Neuronal stem cell (in vitro differentiated cells): ENCODE measurements around the gene MUC5AC. TPM values are rescaled to one million over a fixed set of nuclear protein-coding genes. Genes with fewer than 3 reads are reported as not detected.

Experiments used
- DNase-seq: peaks from one replicate; pipeline ENCODE4 v3.0.0-alpha.2; 2013; ENCODE audit warnings: low spot score
- H2AFZ ChIP-seq: one replicate; pipeline ENCODE4 v1.6.1; 2013; ENCODE audit warnings: mild to moderate bottlenecking, low read length, inconsistent platforms
- H2AK5ac ChIP-seq: 2 replicates; pipeline ENCODE4 v1.6.1; 2013; ENCODE audit warnings: low read depth, mild to moderate bottlenecking, inconsistent platforms, low read length, moderate library complexity, mixed read lengths
- H2BK120ac ChIP-seq: 2 replicates; pipeline ENCODE4 v1.6.1; 2013; ENCODE audit warnings: low read depth, mild to moderate bottlenecking, inconsistent platforms, low read length, moderate library complexity, mixed read lengths
- H2BK12ac ChIP-seq: one replicate; pipeline ENCODE4 v1.6.1; 2013; ENCODE audit warnings: low read length, inconsistent platforms
- H2BK15ac ChIP-seq: 2 replicates; pipeline ENCODE4 v1.6.1; 2013; ENCODE audit warnings: mild to moderate bottlenecking, low read length, inconsistent platforms, mixed read lengths
- H2BK5ac ChIP-seq: one replicate; pipeline ENCODE4 v1.6.1; 2013; ENCODE audit warnings: inconsistent platforms, mild to moderate bottlenecking, low read length, moderate library complexity
- H3K14ac ChIP-seq: one replicate; pipeline ENCODE4 v1.6.1; 2013; ENCODE audit warnings: low read length, inconsistent platforms
- H3K18ac ChIP-seq: 2 replicates; pipeline ENCODE4 v1.6.1; 2013; ENCODE audit warnings: low read length, inconsistent platforms
- H3K23ac ChIP-seq: 2 replicates; pipeline ENCODE4 v1.6.1; 2013; ENCODE audit warnings: low read depth, mild to moderate bottlenecking, mixed read lengths, low read length, inconsistent platforms; ENCODE audit not compliant: poor library complexity
- H3K27ac ChIP-seq: replicated peaks from 3 replicates; pipeline ENCODE4 v1.5.1; 2013; ENCODE audit warnings: low read length, inconsistent platforms
- H3K27me3 ChIP-seq, 3 experiments: 2 replicates each; pipeline ENCODE4 v1.6.1; 2013; ENCODE audit warnings: low read length in 3 of 3, mild to moderate bottlenecking in 2 of 3, inconsistent platforms in 1 of 3, low read depth in 1 of 3, mixed read lengths in 1 of 3, moderate library complexity in 1 of 3; ENCODE audit not compliant: control insufficient read depth in 3 of 3, insufficient read depth in 3 of 3
- H3K36me3 ChIP-seq, 2 donors: replicated peaks in 1 of 2; 2 replicates each; pipeline ENCODE4 v1.6.1; 2013; ENCODE audit warnings: low read length in 2 of 2; ENCODE audit not compliant: control insufficient read depth in 2 of 2, insufficient read depth in 2 of 2
- H3K4ac ChIP-seq: 2 replicates; pipeline ENCODE4 v1.6.1; 2013; ENCODE audit warnings: inconsistent platforms, mild to moderate bottlenecking, low read length, moderate library complexity
- H3K4me1 ChIP-seq, 2 donors: 1 replicate in 1 of 2; 2 replicates in 1 of 2; pipeline ENCODE4 v1.6.1; 2013; ENCODE audit warnings: low read length in 2 of 2, low read depth in 1 of 2; ENCODE audit not compliant: control insufficient read depth in 2 of 2, insufficient read depth in 1 of 2
- H3K4me2 ChIP-seq: one replicate; pipeline ENCODE4 v1.6.1; 2013; ENCODE audit warnings: mild to moderate bottlenecking, low read length, inconsistent platforms; ENCODE audit not compliant: insufficient read depth, poor library complexity, severe bottlenecking
- H3K4me3 ChIP-seq, 2 donors: 2 replicates each; pipeline ENCODE4 v1.5.1; 2013; ENCODE audit warnings: low read length in 2 of 2, mild to moderate bottlenecking in 2 of 2, inconsistent platforms in 1 of 2, moderate library complexity in 1 of 2
- H3K79me1 ChIP-seq: one replicate; pipeline ENCODE4 v1.6.1; 2013; ENCODE audit warnings: low read depth, mild to moderate bottlenecking, inconsistent platforms, low read length, moderate library complexity
- H3K9ac ChIP-seq: one replicate; pipeline ENCODE4 v1.6.1; 2013; ENCODE audit warnings: mild to moderate bottlenecking, low read depth, low read length, inconsistent platforms; ENCODE audit not compliant: poor library complexity
- H3K9me3 ChIP-seq, 2 donors: replicated peaks in 1 of 2; 2 replicates each; pipeline versions ENCODE3 to v1.6.1; 2013; ENCODE audit warnings: low read length in 2 of 2, mild to moderate bottlenecking in 2 of 2, inconsistent platforms in 1 of 2, low read depth in 1 of 2, mixed read lengths in 1 of 2, moderate library complexity in 1 of 2; ENCODE audit not compliant: control insufficient read depth in 2 of 2, insufficient read depth in 1 of 2
- H4K8ac ChIP-seq: one replicate; pipeline ENCODE4 v1.6.1; 2013; ENCODE audit warnings: low read depth, mild to moderate bottlenecking, inconsistent platforms, low read length, moderate library complexity
- H4K91ac ChIP-seq: one replicate; pipeline ENCODE4 v1.6.1; 2013; ENCODE audit warnings: low read length, low read depth, mild to moderate bottlenecking, inconsistent platforms; ENCODE audit not compliant: poor library complexity
- WGBS, 2 donors: extraction: QIAGEN DNeasy Blood & Tissue Kit; methylation state at CpG; one replicate each; pipeline ENCODE4 v1.1.7; 2013; ENCODE audit warnings: missing lambda C conversion rate in 2 of 2, mixed read lengths in 1 of 2; ENCODE audit not compliant: insufficient read length in 2 of 2, insufficient replicate concordance in 1 of 2; ENCODE audit errors: extremely low coverage in 2 of 2; 5-methylcytosine and 5-hydroxymethylcytosine counted together
- polyA plus RNA-seq, 2 experiments: library from polyadenylated mRNA; stranded (reverse); fragments of 200-250 nt; gene quantifications; one replicate each; pipeline ENCODE4 v1.2.3, GENCODE V29; 2013

MUC5AC gene
- polyA plus RNA-seq (2013, experiment 1 of 2) = not detected
- polyA plus RNA-seq (2013, experiment 2 of 2) = not detected

- peak within 1 kb of the TSS; percentile 84 for H2AK5ac ChIP-seq
- peak within 1 kb of the TSS; percentile 32 for H2BK15ac ChIP-seq
- H3K36me3 ChIP-seq = no peaks in the 10 kb centered on the region
- no peak for DNase-seq
- H2AFZ ChIP-seq = no peak within 1 kb of the TSS
- WGBS, 2 donors = no CpG with 5 or more reads among the region's 32 CpGs
- peaks cover 3% of the 10 kb centered on the region for H3K79me1 ChIP-seq
- H4K91ac ChIP-seq = no peak within 1 kb of the TSS
- H3K27me3 ChIP-seq = peaks cover 0 to 14% (median 0%) of the 10 kb centered on the region in 3 experiments
- H3K9ac ChIP-seq = peak within 1 kb of the TSS; percentile 63
- peaks cover 0 to 12% of the 10 kb centered on the region in 2 donors for H3K9me3 ChIP-seq
- H4K8ac ChIP-seq = peak within 1 kb of the TSS; percentile 65
- peak within 1 kb of the TSS; percentile 73 for H3K23ac ChIP-seq
- H2BK120ac ChIP-seq = no peak within 1 kb of the TSS
- no peak within 1 kb of the TSS for H3K4me2 ChIP-seq
- no peak within 1 kb of the TSS for H3K27ac ChIP-seq
- H2BK12ac ChIP-seq = no peak within 1 kb of the TSS
- H3K14ac ChIP-seq = no peak within 1 kb of the TSS
- H3K4me1 ChIP-seq = no peaks in the 10 kb centered on the region
- no peak within 1 kb of the TSS for H3K4me3 ChIP-seq
- H2BK5ac ChIP-seq = peak within 1 kb of the TSS; percentile 93
- peak within 1 kb of the TSS; percentile 76 for H3K18ac ChIP-seq
- no peak within 1 kb of the TSS for H3K4ac ChIP-seq
Observed at GRCh38 chr11:1157645-1158591, at the start of gene MUC5AC. Gene MUC5AC (plus strand): TSS chr11:1157953. CDS start chr11:1158000, 47 bp downstream.

- H2AK5ac ChIP-seq = peak overlapping the region; percentile 56
- no peak overlapping the region for H2BK5ac ChIP-seq
- H4K91ac ChIP-seq = no peak overlapping the region
- H3K18ac ChIP-seq = peak overlapping the region; percentile 20
- no CpG with 5 or more reads among the region's 29 CpGs for WGBS, 2 donors
- H3K79me1 ChIP-seq = no peaks in the 10 kb centered on the region
- no peak overlapping the region for H4K8ac ChIP-seq
- no peak for DNase-seq
- H3K4me2 ChIP-seq = no peak overlapping the region
- H3K36me3 ChIP-seq = no peaks in the 10 kb centered on the region
- H3K14ac ChIP-seq = no peak overlapping the region
- no peak overlapping the region for H2AFZ ChIP-seq
- H3K9me3 ChIP-seq = peaks cover 0 to 7% of the 10 kb centered on the region in 2 donors
- H3K4me3 ChIP-seq = no peak overlapping the region
- H3K4ac ChIP-seq = no peak overlapping the region
- H3K27me3 ChIP-seq = peaks cover 0 to 1% (median 0%) of the 10 kb centered on the region in 3 experiments
- peak overlapping the region; percentile 36 for H2BK120ac ChIP-seq
- no peak overlapping the region for H3K27ac ChIP-seq
- H2BK12ac ChIP-seq = no peak overlapping the region
- H2BK15ac ChIP-seq = no peak overlapping the region
- no peak overlapping the region for H3K23ac ChIP-seq
- peak overlapping the region; percentile 77 for H3K9ac ChIP-seq
- H3K4me1 ChIP-seq = no peaks in the 10 kb centered on the region
Observed at GRCh38 chr11:1108246-1108900, 49.4 kb upstream of the MUC5AC start.

GRCh38 chr11:1109101-1109917 lies 48.4 kb upstream of the MUC5AC start:
- Histone ChIP-seq H3K4me2 (no peak overlapping the region), H2BK15ac (peak overlapping the region; percentile 49), H3K14ac (peak overlapping the region; percentile 71), H4K91ac (no peak overlapping the region), H2AK5ac (peak overlapping the region; percentile 43), H3K4me3 (no peak overlapping the region), H3K9me3 (peaks cover 0 to 7% of the 10 kb centered on the region in 2 donors), H3K27me3 (peaks cover 0 to 1% (median 0%) of the 10 kb centered on the region in 3 experiments), H4K8ac (no peak overlapping the region), H2AFZ (no peak overlapping the region), H3K18ac (peak overlapping the region; percentile 85), H3K27ac (no peak overlapping the region), H3K9ac (no peak overlapping the region), H2BK12ac (peak overlapping the region; percentile 22), H2BK5ac (no peak overlapping the region), H3K4ac (no peak overlapping the region), H3K79me1 (no peaks in the 10 kb centered on the region), H3K4me1 (no peaks in the 10 kb centered on the region), H3K36me3 (no peaks in the 10 kb centered on the region), H2BK120ac (no peak overlapping the region), H3K23ac (no peak overlapping the region)
- WGBS, 2 donors = no CpG with 5 or more reads among the region's 28 CpGs
- no peak for DNase-seq
